Measurements from ENCODE around the gene DNAH17. TPM values are rescaled to one million over a fixed set of nuclear protein-coding genes. Genes with fewer than 3 reads are reported as not detected.

DNAH17 gene
- total RNA-seq, 1 donor from 2014 or later = 1.3 TPM

- TF ChIP-seq CTCF (IDR thresholded peaks at IDR 0.05; ENCODE audit: partially characterized antibody, unreplicated experiment) = no peak
- no peak overlapping the region for H3K4me3 Mint-ChIP-seq (ENCODE audit: unreplicated experiment)
- H3K27ac Mint-ChIP-seq (ENCODE audit: unreplicated experiment) = no peak overlapping the region
- H3K4me1 Mint-ChIP-seq (ENCODE audit: low read depth, unreplicated experiment) = peaks cover 3% of the 10 kb centered on the region
- no peaks in the 10 kb centered on the region for H3K36me3 Mint-ChIP-seq (ENCODE audit: unreplicated experiment)
- H3K27me3 Mint-ChIP-seq (ENCODE audit: unreplicated experiment) = peaks cover 1% of the 10 kb centered on the region
- no peak for DNase-seq
- H3K9me3 Mint-ChIP-seq (ENCODE audit: unreplicated experiment) = peaks cover 6% of the 10 kb centered on the region
These were observed 33.8 kb upstream of the DNAH17 start for GRCh38 chr17:78610951-78611511.

GRCh38 chr17:78609191-78609641 lies 32.0 kb upstream of the DNAH17 start:
- Mint-ChIP-seq H3K36me3 (ENCODE audit: unreplicated experiment) (no peaks in the 10 kb centered on the region), H3K27me3 (ENCODE audit: unreplicated experiment) (peaks cover 1% of the 10 kb centered on the region), H3K4me1 (ENCODE audit: low read depth, unreplicated experiment) (peaks cover 3% of the 10 kb centered on the region)

GRCh38 chr17:78608804-78609186 lies 31.6 kb upstream of the DNAH17 start:
- Mint-ChIP-seq H3K27ac (ENCODE audit: unreplicated experiment) (no peak overlapping the region), H3K4me3 (ENCODE audit: unreplicated experiment) (no peak overlapping the region), H3K9me3 (ENCODE audit: unreplicated experiment) (peaks cover 6% of the 10 kb centered on the region), H3K27me3 (ENCODE audit: unreplicated experiment) (peaks cover 1% of the 10 kb centered on the region), H3K4me1 (ENCODE audit: low read depth, unreplicated experiment) (peaks cover 3% of the 10 kb centered on the region), H3K36me3 (ENCODE audit: unreplicated experiment) (no peaks in the 10 kb centered on the region)
- DNase-seq = no peak
- TF ChIP-seq CTCF (IDR thresholded peaks at IDR 0.05; ENCODE audit: partially characterized antibody, unreplicated experiment) = no peak

More at GRCh38 chr17:78609191-78609641, 32.0 kb upstream of the DNAH17 start:
- TF ChIP-seq CTCF (IDR thresholded peaks at IDR 0.05; ENCODE audit: partially characterized antibody, unreplicated experiment) = no peak
- H3K9me3 Mint-ChIP-seq (ENCODE audit: unreplicated experiment) = peaks cover 6% of the 10 kb centered on the region
- no peak for DNase-seq
- no peak overlapping the region for H3K4me3 Mint-ChIP-seq (ENCODE audit: unreplicated experiment)
- no peak overlapping the region for H3K27ac Mint-ChIP-seq (ENCODE audit: unreplicated experiment)

GRCh38 chr17:78608122-78608803 lies 31.1 kb upstream of the DNAH17 start:
- DNase-seq = no peak
- no peak for TF ChIP-seq CTCF (IDR thresholded peaks at IDR 0.05; ENCODE audit: partially characterized antibody, unreplicated experiment)
- Mint-ChIP-seq H3K4me1 (ENCODE audit: low read depth, unreplicated experiment) (peaks cover 3% of the 10 kb centered on the region), H3K4me3 (ENCODE audit: unreplicated experiment) (no peak overlapping the region), H3K27ac (ENCODE audit: unreplicated experiment) (no peak overlapping the region), H3K9me3 (ENCODE audit: unreplicated experiment) (peaks cover 5% of the 10 kb centered on the region), H3K27me3 (ENCODE audit: unreplicated experiment) (no peaks in the 10 kb centered on the region), H3K36me3 (ENCODE audit: unreplicated experiment) (no peaks in the 10 kb centered on the region)

- H3K36me3 Mint-ChIP-seq (ENCODE audit: unreplicated experiment) = no peaks in the 10 kb centered on the region
- H3K4me3 Mint-ChIP-seq (ENCODE audit: unreplicated experiment) = no peak overlapping the region
- peaks cover 3% of the 10 kb centered on the region for H3K4me1 Mint-ChIP-seq (ENCODE audit: low read depth, unreplicated experiment)
- TF ChIP-seq CTCF (IDR thresholded peaks at IDR 0.05; ENCODE audit: partially characterized antibody, unreplicated experiment) = no peak
- H3K9me3 Mint-ChIP-seq (ENCODE audit: unreplicated experiment) = peaks cover 5% of the 10 kb centered on the region
- no peaks in the 10 kb centered on the region for H3K27me3 Mint-ChIP-seq (ENCODE audit: unreplicated experiment)
- DNase-seq = no peak
- H3K27ac Mint-ChIP-seq (ENCODE audit: unreplicated experiment) = no peak overlapping the region
These were observed 29.8 kb upstream of the DNAH17 start for GRCh38 chr17:78607038-78607437.
